Glomerular endothelial cell (primary cell): ENCODE measurements around the gene FIP1L1. TPM values are rescaled to one million over a fixed set of nuclear protein-coding genes. Genes with fewer than 3 reads are reported as not detected.
A peak's percentile ranks its signal among the peaks of the same experiment; 100 is the strongest.
"Not testable (repeated sequence)": the region's sequence is repeated elsewhere in the genome, so short reads cannot be mapped to it uniquely, and the experiment has no call there.

Source experiments
- DNase-seq: peaks from one replicate; pipeline ENCODE4 v3.0.0-alpha.2; 2011; ENCODE audit warnings: low read depth, low spot score; ENCODE audit errors: extremely low read depth
- total RNA-seq: library from RNA; depleted of rRNA; stranded (reverse); fragments of >200 nt; gene quantifications from 2 replicates; pipeline ENCODE4 v1.2.3, GENCODE V29; 2015

Gene FIP1L1
- total RNA-seq, 1 donor from 2014 or later, result 40.5 TPM

DNA sequence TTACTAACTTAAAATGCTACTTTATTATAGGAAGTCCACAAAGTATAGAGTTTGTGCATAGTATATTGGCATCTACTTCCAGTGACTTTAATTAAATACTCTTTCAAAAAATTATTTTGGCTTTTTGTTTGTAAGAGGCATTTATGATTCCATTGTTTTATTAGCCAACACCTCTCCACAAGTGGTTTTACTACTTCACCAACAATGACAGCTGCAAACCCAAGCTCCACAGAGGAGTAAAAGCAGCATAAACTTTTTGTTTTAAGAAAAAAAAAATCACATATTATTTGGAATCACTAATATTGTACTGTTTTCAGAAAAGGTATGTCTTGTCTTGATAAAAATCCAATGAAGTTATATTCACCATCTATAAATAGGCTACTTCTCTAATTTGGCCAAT, 88.5 kb downstream of the FIP1L1 start:
- DNase-seq, result no peak

DNA sequence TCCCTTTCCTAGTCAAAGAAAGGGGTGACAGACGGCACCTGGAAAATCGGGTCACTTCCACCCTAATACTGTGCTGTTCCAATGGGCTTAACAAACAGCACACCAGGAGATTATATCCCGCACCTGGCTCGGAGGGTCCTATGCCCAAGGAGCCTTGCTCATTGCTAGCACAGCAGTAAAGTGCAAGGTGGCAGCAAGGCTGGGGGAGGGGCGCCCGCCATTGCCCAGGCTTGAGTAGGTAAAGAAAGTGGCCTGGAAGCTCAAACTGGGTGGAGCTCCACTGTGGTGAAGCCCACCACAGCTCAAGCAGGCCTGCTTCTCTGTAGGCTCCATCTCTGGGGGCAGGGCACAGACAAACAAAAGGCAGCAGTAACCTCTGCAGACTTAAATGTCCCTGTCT, 89.1 kb downstream of the FIP1L1 start:
- not testable (repeated sequence) for DNase-seq

DNA sequence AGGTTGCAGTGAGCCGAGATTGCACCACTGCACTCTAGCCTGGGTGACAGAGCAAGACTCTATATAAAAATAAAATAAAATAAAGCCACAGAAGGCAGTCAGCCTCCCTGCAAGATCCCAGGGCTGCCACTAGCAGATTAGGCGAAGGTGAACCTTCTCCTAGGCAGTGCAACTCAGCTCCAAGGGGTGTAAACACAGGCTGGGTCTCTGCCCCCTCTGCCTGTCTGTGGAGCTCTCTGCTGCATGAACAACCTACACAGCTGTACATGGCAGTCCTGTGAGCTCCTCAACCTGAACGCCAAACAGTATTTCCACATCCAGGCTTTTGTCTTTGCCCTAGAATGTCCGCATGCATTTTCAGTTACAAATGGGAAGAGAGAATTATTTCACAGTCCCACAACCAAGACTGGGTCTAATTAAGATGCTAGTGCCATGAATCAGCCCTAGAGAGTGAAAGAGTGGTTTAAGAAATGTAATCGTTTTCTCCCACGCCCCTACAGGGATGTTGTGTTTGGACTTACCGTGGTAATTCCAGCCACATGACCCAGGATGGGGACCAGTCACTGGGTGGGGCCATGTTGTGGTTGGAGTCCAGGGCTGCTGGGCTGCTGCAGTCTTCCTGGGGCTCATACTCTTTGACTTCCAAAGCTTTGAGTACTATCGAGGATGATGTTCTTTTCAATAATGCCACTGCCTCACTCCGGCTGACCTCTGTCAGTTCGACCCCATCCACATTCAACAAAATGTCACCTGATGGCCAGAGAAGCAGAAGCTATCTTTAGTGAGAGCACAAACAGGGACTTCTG, 99.0 kb downstream of the FIP1L1 start:
- no peak for DNase-seq

DNA sequence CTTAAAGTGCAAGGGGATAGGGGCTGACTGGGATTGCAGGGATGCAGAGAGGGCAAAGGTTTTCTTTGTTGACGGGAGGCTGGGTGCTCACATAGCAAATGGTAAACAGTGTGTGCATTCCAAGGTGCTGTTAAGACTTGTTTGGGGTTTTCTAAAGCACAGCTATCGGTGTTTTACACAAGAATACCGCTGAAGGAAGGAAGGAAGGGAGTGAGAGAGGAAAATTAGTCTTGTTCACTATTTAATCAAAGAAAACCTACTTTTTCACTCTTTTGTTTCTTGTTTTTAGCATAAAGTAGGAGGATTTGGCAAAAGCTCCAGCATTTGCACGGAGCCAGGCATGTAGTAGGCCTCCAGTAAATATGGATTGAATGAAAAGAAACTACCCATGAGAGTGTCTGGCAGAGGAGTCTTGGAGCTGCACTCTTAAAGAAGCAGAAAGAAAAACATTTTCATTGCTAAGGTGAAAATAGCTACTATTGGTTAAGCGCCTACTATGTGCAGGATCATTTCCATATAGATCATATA, 99.7 kb downstream of the FIP1L1 start:
- DNase-seq, result no peak

DNA sequence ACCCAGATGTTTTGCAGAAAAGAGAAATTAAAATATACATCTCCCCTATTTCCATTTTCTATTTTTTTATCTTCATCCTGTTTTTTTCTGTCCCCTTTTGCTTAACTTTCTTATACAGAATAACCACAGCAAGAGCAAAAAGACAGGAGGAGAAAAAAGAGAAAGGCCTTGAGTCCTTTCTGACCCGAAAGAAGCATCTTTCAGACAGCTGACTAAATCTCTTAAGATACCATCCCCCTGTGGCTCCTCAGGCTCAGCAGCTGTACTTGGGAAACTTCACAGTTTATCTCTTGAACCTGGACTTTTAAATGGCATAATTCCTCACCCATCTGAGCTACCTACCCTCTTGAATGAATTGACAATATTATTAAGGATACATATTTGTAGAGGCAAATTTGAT, 100.2 kb downstream of the FIP1L1 start:
- DNase-seq, result no peak

DNA sequence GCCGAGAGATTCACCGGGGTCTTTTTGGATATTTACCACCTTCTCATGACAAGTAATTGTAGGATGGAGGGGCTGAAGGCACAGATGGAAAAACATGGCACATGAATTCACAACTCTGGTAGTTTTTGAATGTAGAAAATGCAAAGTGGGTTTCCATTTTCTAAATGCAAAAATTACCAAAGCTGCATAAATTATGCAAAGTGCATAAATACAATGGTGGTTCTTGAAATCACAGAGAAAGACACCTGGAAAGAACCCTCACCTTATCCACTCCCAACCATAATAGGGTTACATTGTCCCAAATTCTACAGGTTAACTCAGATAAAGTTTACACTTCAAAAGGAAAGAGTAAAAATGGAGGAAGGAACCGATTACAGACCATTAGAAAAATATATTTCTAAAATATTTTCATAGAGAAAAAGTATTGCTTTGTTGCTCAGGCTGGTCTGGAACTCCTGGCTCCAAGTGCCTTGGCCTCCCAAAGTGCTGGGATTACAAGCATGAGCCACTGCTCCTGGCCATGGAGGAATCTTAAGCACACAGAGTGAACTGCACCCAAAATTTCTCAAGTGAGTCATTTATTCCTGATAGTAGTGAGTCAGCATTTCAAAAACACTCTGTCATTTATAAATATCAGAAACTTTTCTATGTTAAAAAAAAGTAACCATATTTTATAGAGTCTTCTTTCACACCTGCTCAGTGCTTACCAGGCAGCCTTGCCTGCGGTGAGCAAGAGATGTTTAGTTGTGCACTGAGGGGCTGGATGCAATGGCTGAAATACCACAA, 101.4 kb downstream of the FIP1L1 start:
- no peak for DNase-seq

DNA sequence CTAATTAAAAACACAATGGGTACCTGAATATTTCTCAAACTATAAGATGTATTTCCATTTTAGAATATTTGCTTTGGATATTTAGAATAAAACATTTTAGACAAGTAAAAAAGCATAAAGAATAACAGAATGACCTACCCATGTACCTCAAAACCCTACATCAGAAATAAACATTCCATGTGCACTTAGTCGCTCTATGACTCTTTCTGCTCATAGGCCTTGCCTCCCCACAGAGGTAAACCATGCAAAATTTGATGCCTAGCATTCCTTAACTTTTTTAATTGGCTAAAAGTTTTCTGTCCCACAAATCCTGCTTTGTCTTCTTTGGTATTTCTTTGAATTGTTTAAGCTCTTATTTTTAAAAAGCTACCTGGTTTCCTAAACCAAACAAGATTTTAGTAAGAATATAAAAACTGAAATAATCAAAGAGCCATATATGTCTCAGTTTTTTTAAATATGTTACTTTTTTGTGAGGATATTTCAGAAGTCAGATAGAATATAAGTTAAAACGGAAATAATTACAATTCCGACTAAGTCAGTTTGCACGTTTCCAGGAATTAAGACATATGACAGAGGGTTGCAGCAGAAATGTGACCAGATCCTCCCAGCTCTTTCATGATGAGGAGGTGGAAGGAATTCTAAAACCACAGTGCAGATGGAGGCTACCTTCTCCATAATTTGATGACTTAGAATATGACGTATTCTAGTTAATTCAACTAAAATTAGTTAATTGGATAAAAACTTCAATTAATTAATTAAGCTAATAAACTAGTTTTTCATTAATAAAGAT, 102.5 kb downstream of the FIP1L1 start:
- DNase-seq, result no peak

DNA sequence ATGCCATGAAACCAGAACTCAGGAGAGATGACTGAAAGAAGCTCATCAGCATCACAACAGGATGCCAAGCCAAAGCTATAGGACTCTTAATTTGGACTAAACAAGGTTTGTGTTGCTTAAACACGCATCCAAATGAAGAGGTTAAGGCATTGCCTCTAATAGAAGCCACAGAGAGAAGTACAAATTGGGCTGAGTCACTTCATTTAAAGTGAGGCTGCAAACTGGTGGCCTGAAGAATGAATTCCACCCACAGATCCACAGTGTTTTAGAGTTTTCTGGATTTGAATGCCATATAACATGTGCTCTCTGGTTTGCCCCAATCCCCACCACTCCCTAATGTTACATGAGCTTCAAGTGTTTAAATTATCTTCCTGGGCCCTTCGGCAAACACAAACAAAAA, 103.5 kb downstream of the FIP1L1 start:
- DNase-seq, result no peak

DNA sequence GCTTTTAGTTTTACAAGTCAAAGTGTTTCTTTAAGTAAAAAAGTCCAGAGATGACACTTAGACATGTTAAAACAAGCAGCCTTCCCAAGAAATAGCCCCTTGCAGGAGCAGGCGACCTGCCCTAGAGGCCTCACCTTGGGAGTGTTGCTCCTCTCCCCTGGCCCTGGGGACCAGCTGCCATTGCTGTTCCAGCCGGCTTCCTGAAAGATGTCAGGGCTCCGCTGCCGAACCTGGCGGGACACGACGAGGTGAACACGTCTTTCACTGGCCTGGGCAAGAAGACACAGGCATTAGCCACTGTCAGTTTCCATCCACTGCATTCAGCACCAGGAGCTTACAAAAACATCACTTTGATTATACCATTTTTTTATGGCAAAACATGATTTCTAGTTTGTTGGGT, 104.1 kb downstream of the FIP1L1 start:
- DNase-seq, result no peak

DNA sequence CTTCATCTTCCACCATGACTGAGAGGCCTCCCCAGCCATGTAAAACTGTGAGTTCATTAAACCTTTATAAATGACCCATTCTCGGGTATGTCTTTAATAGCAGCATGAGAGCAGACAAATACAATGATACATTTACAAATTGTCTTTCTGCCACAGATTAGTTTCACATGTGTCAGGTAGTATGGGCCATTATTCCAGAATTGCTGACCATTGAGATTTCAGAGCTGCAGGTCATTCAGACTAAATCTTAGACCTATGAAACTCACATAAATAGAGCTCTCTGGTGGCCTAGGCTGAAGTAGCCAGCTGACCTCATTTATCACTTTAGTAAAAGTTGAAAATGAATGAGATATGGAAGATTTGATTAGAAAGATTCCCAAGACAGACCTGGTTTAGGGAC, 105.8 kb downstream of the FIP1L1 start:
- no peak for DNase-seq

DNA sequence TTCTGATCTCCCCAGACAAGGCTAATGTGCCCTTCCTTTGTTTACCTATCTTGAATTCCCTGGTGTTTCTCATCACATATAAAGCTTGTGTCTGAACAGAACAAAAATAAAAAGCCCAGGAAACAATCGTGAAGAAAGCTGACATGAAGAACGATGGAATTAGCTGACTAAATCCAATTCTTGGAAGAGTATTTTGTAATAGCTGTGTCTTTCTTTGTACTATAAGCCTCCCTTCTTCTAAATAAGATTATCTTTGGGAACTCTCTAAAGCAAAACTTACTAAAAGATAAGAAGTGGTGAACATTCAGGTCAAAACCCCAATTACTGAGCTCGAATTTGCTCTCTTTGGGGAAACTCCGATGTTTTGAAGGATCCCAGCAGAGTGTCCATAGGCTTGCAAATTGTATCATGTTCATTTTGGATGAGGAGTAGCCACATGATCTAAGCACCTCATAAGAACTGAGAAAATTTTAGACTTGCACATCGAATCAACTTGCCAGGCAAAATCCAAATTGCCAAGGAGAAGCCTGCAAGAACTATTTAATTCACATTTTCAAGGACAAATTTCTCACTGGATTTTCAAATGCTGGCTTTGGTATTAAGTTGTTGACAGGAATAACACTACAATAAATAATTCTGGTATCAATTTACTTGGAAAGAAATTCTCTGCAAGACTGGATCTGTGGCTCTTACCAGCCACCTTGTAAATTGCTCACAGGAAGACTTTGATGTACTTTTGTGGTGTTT, 107.6 kb downstream of the FIP1L1 start:
- no peak for DNase-seq

DNA sequence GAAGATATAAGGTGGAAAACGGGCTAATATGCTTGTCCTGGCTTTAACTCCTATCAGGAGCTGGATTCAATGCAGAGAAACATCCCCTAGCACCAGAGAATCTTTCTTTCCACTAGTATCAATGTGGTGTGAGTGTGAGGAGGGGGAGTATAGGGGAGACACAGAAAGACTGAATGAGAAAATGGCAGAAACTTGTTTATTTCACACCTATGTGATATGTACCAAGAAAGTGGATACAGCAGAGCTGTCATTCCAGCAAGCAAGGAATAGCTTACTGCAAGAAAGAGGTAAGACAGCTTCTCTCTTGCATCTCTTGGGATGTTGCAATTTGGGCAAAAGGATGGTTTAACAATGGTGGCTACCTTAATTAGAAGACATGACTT, 108.2 kb downstream of the FIP1L1 start:
- no peak for DNase-seq

DNA sequence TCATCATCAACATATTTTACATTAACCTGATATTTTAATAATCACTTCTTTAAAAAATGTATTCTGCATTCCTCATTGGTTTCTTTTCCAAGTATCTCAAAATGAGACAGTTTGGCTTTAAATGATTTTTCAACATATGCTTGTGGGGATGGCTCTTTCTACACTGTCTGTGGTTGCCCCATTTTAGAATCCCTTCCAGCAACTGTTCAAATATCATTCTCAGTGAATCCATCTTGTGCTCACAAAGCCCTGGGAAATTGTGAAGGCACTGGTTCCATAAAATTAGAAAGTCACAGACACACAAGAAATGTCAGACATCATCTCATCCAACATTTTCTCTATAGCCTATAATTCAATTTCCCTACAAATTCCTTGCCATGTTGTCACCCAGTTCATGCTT, 110.3 kb downstream of the FIP1L1 start:
- DNase-seq, result no peak

DNA sequence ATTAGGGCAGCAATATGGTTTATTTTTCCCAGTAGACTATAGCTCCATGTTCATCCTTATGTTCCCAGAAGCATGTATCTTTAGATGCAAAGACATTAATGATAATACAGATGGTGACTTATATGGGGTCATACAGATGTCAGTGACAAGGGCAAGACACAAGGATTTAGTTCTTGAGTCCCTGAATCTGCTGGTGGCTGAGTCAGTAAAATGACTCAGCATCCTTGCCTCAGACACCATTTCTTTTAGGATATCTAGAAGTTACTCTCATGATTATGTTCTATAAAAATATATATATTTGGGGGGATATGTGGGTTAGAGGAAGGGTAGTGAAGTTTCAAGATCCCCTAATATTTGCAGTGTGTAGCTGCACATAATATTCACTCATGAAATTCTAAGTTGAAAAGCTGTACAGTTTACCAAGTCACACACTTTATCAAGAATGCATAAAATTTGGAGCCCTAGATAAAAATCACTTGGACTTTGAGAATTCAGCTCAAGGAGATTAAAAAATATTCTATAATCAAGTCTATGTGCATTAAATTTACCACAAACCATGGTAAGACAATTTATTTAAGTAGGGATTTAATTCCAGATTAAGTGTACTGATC, 111.9 kb downstream of the FIP1L1 start:
- no peak for DNase-seq

DNA sequence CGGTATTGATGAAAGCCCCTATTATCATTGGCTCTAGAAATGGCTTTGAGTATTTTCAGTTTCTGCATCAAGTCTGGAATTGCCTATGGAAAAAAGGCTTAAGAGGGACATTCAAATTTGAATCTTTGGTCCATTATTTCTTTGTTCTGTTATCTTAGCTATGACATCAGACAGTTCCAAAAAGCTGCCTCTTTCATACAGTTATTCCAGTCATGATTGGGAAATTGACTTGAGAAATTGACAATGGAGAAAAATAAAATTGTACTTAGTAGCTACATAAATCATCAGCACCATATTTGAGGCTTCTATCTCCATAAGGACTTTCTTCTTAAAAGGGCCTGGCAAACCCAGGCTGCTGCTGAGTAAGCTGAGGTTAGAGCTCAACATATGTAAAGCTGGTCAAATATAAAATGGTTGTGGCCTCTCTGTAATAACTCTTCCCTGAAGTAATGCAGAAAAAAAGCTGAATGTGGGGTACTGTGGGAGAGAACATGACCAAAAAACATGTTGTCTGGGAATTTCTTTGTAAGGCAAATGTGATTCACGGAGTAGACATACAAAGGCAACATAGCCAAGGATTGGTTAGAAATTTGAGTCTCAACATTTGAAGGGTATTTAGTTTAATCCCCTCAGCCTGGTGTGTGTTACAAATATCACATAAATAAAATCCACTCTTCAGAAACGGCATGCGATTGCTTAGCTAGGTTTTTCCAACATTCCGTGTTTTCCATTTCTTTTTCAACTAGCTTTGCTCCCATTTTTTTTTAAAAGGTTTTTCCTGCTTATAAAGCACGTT, 112.9 kb downstream of the FIP1L1 start:
- DNase-seq, result no peak

DNA sequence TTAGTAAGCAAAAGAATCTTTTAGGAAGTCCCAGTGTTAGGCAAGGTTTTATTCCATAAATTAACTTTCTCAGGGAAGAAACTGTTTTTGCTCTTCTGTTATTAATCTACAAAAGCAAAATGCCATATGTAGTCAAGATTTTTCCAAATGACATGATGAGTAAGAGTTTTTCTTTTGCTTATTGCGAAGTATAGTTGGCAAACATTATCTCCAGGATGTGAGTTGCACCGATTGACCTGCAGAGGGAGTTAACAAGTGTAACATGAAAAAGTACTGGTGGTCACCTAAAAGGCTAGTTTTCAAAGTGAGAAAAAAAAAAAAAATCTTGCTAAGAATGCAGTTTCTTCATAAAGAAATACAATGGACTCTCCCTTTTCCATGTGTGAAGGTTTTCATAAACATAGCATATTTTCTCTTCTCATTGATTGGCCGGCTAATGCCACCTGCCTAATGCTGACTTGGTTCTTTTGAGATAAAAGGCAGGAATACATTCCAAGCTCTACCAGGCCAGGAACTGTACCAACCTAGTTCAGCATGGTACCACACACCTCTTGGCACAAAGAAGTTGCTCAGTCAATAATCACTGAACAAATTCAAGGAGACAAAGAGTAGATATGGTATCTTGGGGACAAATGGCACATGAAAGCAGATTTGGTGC, 113.7 kb downstream of the FIP1L1 start:
- DNase-seq, result peak; percentile 29

DNA sequence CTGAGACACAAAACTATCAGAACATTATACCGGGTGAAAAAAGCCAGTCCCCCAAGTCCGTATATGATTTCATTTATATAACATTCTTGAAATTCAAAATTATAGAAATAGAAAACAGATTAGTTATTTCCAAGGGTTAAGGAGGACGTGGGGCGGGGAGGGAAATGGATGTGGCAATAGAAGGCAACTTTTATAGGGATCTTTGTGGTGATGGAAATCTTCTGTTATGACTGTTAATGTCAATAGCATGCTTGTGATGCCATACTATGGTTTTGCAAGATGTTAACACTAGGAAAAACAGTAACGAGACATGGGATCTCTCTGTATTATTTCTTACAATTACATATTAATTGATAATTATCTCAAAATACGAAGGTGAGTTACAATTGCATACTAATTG, 117.4 kb downstream of the FIP1L1 start:
- no peak for DNase-seq

DNA sequence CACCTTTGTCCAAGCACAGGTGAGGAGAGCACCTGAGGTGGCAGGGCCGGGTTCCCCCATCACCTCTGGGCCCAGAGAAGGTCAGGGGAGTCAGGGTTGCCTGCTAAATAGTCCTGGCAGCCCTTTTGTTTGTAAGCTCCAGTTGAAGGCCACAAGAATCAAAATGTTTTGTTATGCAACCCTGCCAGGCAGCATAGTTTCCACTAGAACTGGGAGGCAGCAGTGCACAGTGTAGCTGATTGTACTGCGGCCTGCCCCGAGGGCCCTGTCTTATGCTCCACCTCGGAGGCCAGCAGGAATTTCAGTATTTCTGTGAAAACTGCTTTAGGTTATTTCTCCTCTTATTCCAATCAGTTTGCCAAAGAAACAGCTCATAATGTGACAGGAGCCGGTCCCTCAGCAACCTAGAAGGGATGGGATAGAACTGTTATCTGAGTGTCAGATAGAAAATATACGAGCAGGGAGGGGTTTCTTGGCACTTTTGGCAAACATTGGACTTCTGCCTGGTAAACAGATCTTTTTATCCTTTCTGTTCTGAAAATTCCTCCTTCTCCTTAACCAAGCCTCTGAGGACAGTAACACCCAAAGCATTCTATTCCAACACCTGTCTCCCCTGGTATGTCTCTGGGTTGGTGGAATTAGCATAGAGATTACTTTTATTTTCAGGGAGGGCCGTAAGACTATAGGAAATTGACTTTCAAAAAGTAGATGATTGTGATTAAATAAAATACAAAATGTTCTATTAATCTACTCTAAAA, 120.2 kb downstream of the FIP1L1 start:
- no peak for DNase-seq
